ENCODE data around the gene FNIP2. TPM values are rescaled to one million over a fixed set of nuclear protein-coding genes. Genes with fewer than 3 reads are reported as not detected.

The FNIP2 gene
- total and polyA plus RNA-seq, 10 of the 15 experiments (the other 5 are each of a cell fraction or from before 2014, with no cell fraction given) = 0.03 to 0.38 (median 0.15) TPM

GRCh38 chr4:158750379-158750778 is 18.4 kb upstream of the FNIP2 start:
- Histone ChIP-seq H3K4me2 (ENCODE audit: control insufficient read depth, insufficient read depth) (no peak overlapping the region), H2AFZ (ENCODE audit: control insufficient read depth, low read depth, low read length) (no peak overlapping the region), H3K27ac (ENCODE audit: control insufficient read depth, insufficient read depth) (no peak overlapping the region), H3K4me3 (no peak overlapping the region), H3K79me2 (ENCODE audit: control insufficient read depth, insufficient read depth, low read length) (no peaks in the 10 kb centered on the region), H3K4me1 (ENCODE audit: control insufficient read depth, insufficient read depth, low read length) (no peaks in the 10 kb centered on the region), H4K20me1 (ENCODE audit: control insufficient read depth, insufficient read depth) (no peaks in the 10 kb centered on the region), H3K9ac (ENCODE audit: control insufficient read depth, insufficient read depth, low read length) (no peak overlapping the region), H3K36me3 (ENCODE audit: control insufficient read depth in 2 of 2, insufficient read depth in 2 of 2, low read length in 1 of 2) (no peaks in the 10 kb centered on the region), H3K27me3 (replicated peaks in 1 of 2; ENCODE audit: control insufficient read depth in 2 of 2, insufficient read depth in 2 of 2, low read length in 1 of 2) (no peaks in the 10 kb centered on the region), H3K9me3 (replicated peaks; ENCODE audit: control insufficient read depth, insufficient read depth, low read length) (no peaks in the 10 kb centered on the region)
- TF ChIP-seq PAX5 (IDR thresholded peaks at IDR 0.05; ENCODE audit: borderline replicate concordance, low read depth, low read length) (no peak), TCF12 (IDR thresholded peaks at IDR 0.05; ENCODE audit: low read depth, low read length) (no peak), HDAC2 (IDR thresholded peaks at IDR 0.05) (no peak), HDGF (IDR thresholded peaks at IDR 0.05) (no peak), SPI1 (IDR thresholded peaks at IDR 0.05; ENCODE audit: borderline replicate concordance, insufficient read depth, low read depth, low read length) (no peak), GABPA (IDR thresholded peaks at IDR 0.05; ENCODE audit: low read depth) (no peak), TCF3 (IDR thresholded peaks at IDR 0.05; ENCODE audit: borderline replicate concordance, insufficient read depth, low read depth, low read length) (no peak), ZBED1 (IDR thresholded peaks at IDR 0.05; ENCODE audit: borderline replicate concordance) (no peak), CBFB (IDR thresholded peaks at IDR 0.05; ENCODE audit: low read depth) (no peak), EP300 (IDR thresholded peaks at IDR 0.05; ENCODE audit: borderline replicate concordance in 1 of 2, control insufficient read depth in 1 of 2, low read depth in 2 of 2, low read length in 2 of 2) (no peak), BACH1 (IDR thresholded peaks at IDR 0.05; ENCODE audit: borderline replicate concordance) (no peak), MEF2B (IDR thresholded peaks at IDR 0.05; ENCODE audit: partially characterized antibody, poor library complexity, severe bottlenecking) (no peak), CREM (IDR thresholded peaks at IDR 0.05; ENCODE audit: low read depth) (no peak)
- in situ Hi-C loops (cut with MboI) (no loop called here), intact Hi-C loops (cut with micrococcal nuclease; ENCODE audit: unreplicated experiment) (no loop called here)
- FAIRE-seq (no peak), ATAC-seq (no peak), DNase-seq (ENCODE audit: low read depth, low spot score) (no peak)
- no TSS peak for BruUV-seq (replicated peaks)
- ChIA-PET POLR2A (no interaction called here), CTCF (no interaction called here), RAD21 (ENCODE audit: unreplicated experiment) (no interaction called here), SMC1A (ENCODE audit: uncharacterized antibody, unreplicated experiment) (no interaction called here)
- 32% methylated on average over 3 of the region's 3 CpGs for WGBS (ENCODE audit: insufficient coverage, insufficient replicate concordance, low lambda C conversion rate, missing lambda C conversion rate)

Data from GM12878 (cell line).